GM12875 (cell line): ENCODE results near the gene CD2BP2.
A peak's percentile ranks its signal among the peaks of the same experiment; 100 is the strongest.

Experiments
- H3K4me3 ChIP-seq: one replicate; pipeline ENCODE4 v1.5.1; 2011; ENCODE audit warnings: low read depth, low read length, control low read depth
- CTCF ChIP-seq: IDR thresholded peaks from 2 replicates; pipeline ENCODE4 v1.5.1; 2011; ENCODE audit warnings: low read depth, mild to moderate bottlenecking, control low read depth, inconsistent platforms, low read length, moderate library complexity, borderline replicate concordance; ENCODE audit not compliant: insufficient read depth

CD2BP2 gene

GRCh38 chr16:30395992-30396585 lies 41.0 kb upstream of the CD2BP2 start:
- peak overlapping the region; percentile 73 for H3K4me3 ChIP-seq
- TF ChIP-seq CTCF, result no peak

- peak within 1 kb of the TSS; percentile 73 for H3K4me3 ChIP-seq
- peak; percentile 51; the same call in 1 of the 2 replicates for TF ChIP-seq CTCF
These were observed 40.3 kb upstream of the CD2BP2 start, which contains the start of gene ZNF48 for GRCh38 chr16:30395155-30395991. ZNF48 (plus strand) TSS chr16:30395420; CDS start chr16:30395795, 375 bp downstream.

GRCh38 chr16:30394592-30395154 lies 39.6 kb upstream of the CD2BP2 start:
- TF ChIP-seq CTCF, result no peak
- peak overlapping the region; percentile 73 for H3K4me3 ChIP-seq

- no peak for TF ChIP-seq CTCF
- H3K4me3 ChIP-seq, result no peak overlapping the region
These were observed 28.4 kb upstream of the CD2BP2 start for GRCh38 chr16:30383521-30383920.

GRCh38 chr16:30382111-30382881 lies 27.2 kb upstream of the CD2BP2 start, which contains the start of gene SEPTIN1:
SEPTIN1 (minus strand) TSS chr16:30382561; CDS start chr16:30382542, 19 bp downstream.
- TF ChIP-seq CTCF, result no peak
- peak within 1 kb of the TSS; percentile 59 for H3K4me3 ChIP-seq

- peak overlapping the region; percentile 59 for H3K4me3 ChIP-seq
- TF ChIP-seq CTCF, result no peak
These were observed 26.4 kb upstream of the CD2BP2 start for GRCh38 chr16:30381291-30382041.
